NB4 (cell line): ENCODE results near the gene TTBK2.

Experiments used
- DNase-seq: peaks from one replicate; pipeline ENCODE4 v3.0.0; 2010; ENCODE audit warnings: low read depth
- H3K4me3 ChIP-seq: one replicate; pipeline ENCODE4 v1.5.1; 2011; ENCODE audit warnings: mild to moderate bottlenecking, low read depth, low read length, moderate library complexity
- MYC ChIP-seq: IDR thresholded peaks from 2 replicates; pipeline ENCODE4 v1.6.1; 2011; ENCODE audit warnings: low read depth, low read length
- POLR2A ChIP-seq: IDR thresholded peaks from 2 replicates; pipeline ENCODE4 v1.6.1; 2011; ENCODE audit warnings: mild to moderate bottlenecking; ENCODE audit not compliant: insufficient read length; ENCODE audit errors: extremely low read depth
- TF ChIP-seq, protein P1 (sequence below): IDR thresholded peaks from one replicate; pipeline ENCODE4 v1.5.1; 2012; ENCODE audit warnings: low read depth, low read length
- TF ChIP-seq, protein P2 (sequence below): IDR thresholded peaks from 2 replicates; pipeline ENCODE4 v1.6.1; 2011; ENCODE audit warnings: low read depth, low read length

TTBK2 gene

DNA sequence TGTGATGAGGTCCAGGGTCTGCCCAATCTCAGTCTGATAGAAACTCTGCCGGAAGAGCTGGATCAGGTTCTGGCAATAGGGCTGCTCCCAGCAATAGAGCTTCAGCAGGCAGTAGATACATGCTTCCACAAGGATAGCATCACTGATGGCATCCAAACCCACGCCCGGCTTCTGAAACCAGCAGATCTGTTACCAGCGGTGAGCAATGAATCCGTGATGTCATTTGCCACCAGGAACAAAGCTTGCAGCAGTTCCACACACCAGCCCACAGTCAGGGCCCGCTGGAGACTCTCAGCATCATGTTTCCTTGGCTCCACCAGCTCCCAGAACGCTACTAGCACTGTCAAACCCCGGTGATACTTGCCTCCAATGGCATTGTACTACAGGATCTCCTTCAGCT is 19.3 kb upstream of the TTBK2 start:
- no peak overlapping the region for H3K4me3 ChIP-seq
- TF ChIP-seq, protein P1, sequence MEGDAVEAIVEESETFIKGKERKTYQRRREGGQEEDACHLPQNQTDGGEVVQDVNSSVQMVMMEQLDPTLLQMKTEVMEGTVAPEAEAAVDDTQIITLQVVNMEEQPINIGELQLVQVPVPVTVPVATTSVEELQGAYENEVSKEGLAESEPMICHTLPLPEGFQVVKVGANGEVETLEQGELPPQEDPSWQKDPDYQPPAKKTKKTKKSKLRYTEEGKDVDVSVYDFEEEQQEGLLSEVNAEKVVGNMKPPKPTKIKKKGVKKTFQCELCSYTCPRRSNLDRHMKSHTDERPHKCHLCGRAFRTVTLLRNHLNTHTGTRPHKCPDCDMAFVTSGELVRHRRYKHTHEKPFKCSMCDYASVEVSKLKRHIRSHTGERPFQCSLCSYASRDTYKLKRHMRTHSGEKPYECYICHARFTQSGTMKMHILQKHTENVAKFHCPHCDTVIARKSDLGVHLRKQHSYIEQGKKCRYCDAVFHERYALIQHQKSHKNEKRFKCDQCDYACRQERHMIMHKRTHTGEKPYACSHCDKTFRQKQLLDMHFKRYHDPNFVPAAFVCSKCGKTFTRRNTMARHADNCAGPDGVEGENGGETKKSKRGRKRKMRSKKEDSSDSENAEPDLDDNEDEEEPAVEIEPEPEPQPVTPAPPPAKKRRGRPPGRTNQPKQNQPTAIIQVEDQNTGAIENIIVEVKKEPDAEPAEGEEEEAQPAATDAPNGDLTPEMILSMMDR, result no peak
- TF ChIP-seq, protein P2, sequence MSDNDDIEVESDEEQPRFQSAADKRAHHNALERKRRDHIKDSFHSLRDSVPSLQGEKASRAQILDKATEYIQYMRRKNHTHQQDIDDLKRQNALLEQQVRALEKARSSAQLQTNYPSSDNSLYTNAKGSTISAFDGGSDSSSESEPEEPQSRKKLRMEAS, result no peak
- TF ChIP-seq POLR2A (no peak), MYC (no peak)
- no peak for DNase-seq

DNA sequence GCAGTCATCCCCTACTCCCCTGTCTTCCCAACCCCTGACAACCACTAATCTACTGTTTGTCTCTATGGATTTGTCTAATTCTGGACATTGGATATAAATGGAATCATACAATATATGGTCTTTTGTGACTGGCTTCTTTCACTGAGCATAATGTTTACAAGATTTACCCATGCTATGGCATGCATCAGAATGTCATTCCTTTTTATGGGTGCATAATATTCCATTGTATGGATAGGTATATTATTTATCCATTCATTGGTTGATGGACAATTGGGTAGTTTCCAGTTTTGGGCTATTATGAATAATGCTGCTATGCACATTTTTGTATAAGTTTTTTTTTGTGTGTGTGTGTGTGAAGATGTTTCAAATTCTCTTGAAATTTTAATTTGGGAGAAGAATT is 16.6 kb upstream of the TTBK2 start:
- H3K4me3 ChIP-seq, result no peak overlapping the region
- TF ChIP-seq POLR2A, result no peak
- TF ChIP-seq MYC, result no peak
- TF ChIP-seq, protein P2, result no peak
- no peak for DNase-seq

DNA sequence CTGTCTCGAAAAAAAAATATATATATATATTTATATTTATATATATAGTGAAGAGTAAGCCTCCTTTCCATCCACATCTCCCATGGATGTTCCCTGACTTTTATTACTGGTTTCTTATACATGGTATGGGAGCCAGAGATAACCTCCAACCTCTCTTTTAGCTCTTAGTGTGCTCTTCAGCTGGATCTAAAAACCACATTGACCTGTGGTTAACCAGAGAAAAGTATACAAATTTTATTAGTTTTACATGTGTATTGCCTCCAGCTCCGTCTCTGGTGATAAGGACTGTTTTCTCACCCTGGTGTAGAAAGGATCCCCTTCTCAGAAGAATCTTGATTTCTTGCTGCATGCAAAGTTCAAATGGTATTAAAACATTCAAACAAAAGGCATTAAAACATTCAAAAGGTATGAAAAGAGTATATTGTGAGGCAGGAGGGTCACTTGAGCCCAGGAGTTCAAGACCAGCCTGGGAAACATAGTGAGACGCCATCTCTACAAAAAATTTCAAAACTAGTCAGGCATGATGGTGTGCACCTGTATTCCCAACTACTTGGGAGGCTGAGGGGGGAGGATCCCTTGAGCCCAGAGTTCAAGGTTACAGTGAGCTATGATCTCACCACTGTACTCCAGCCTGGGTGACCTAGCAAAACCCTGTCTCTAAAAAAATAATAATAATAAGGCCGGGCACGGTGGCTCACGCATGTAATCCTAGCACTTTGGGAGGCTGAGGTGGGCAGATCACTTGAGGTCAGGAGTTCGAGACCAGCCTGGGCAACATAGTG is 13.5 kb upstream of the TTBK2 start:
- peak; percentile 53 for DNase-seq
- TF ChIP-seq POLR2A, result no peak
- TF ChIP-seq MYC, result no peak
- TF ChIP-seq, protein P1, result no peak
- H3K4me3 ChIP-seq, result no peak overlapping the region

DNA sequence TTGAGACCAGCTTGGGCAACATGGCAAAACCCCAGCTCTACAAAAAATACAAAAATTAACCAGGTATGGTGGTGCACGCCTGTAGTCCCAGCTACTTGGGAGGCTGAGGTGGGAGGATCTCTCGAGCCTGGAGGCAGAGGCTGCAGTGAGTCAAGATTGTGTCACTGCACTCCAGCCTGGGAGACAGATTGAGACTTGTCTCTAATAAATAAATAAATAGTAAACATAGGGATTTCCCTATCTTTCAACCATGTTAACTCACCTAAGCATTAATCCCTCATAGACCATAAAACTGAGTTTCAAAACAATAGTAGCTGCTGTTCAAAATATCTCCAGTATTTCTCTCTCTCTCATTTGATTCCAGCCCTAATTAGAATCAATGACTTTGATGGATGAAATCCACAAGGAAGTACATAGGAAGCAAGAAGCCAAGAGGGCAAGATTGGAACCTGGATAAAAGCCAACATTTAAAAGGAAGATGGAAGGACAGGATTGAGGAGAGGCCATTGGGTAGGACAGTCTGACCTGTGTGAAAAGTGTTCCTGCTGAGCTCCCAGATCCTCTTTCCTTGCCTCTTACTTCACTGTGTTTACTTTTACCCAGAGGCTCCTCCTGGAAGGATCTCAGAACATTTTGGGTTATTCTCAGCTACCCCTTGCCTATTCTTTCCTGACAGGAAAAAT is 12.4 kb upstream of the TTBK2 start:
- no peak overlapping the region for H3K4me3 ChIP-seq
- TF ChIP-seq MYC, result no peak
- TF ChIP-seq, protein P2, result no peak
- TF ChIP-seq, protein P1, result no peak
- no peak for TF ChIP-seq POLR2A
- no peak for DNase-seq

DNA sequence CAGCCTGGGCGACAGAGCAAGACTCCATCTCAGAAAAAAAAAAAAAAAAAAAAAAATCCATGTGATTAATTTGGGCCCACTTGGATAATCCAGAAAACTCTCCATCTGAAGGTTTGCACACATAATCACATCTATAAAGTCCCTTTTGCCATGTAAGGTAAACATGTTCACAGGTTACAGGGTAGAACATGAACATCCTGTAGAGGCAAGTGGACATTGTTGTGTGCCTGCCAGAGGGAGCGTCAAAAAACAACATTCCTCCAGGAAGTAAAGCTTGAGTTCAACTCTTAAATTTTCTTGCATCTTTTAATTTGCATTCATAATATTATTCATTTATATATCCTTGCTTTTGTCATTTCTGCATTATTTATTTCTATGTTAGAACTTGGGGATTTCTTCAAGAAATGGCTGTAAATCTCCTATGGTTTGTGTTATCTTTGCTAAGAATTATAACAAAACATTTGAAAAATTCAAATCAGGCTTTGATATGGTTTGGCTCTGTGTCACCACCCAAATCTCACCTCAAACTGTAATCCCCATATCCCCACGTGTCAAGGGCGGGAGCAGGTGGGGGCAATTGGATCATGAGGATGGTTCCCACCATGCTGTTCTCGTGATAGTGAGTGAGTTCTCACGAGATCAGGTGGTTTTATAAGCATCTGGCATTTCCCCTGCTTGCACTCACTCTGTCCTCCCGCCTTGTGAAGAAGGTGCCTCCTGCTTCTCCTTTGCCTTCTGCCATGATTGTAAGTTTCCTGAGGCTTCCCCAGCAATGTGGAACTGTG is 11.3 kb upstream of the TTBK2 start:
- H3K4me3 ChIP-seq, result no peak overlapping the region
- no peak for DNase-seq

More for the DNA sequence above, 11.3 kb upstream of the TTBK2 start:
- no peak for TF ChIP-seq POLR2A
- TF ChIP-seq MYC, result no peak
- TF ChIP-seq, protein P2, result no peak
- TF ChIP-seq, protein P1, result no peak
